ENCODE measurements around the gene SPTLC2. TPM values are rescaled to one million over a fixed set of nuclear protein-coding genes. Genes with fewer than 3 reads are reported as not detected.

SPTLC2 gene
- total and polyA plus RNA-seq, 2 experiments from 2014 or later = 33.6 to 34.2 TPM

GRCh38 chr14:77605392-77605972 is 11.0 kb downstream of the SPTLC2 start:
- no peaks in the 10 kb centered on the region for H3K27me3 ChIP-seq
- H3K4me1 ChIP-seq (ENCODE audit: insufficient read depth) = peaks cover 7% of the 10 kb centered on the region
- peak; percentile 27 for DNase-seq (ENCODE audit: low spot score)
- no peaks in the 10 kb centered on the region for H3K36me3 ChIP-seq (replicated peaks; ENCODE audit: insufficient read depth, low read depth)
- no peak overlapping the region for H2AFZ ChIP-seq
- H3K27ac ChIP-seq = peak overlapping the region; percentile 31
- TF ChIP-seq CTCF (IDR thresholded peaks at IDR 0.05; ENCODE audit: poor library complexity) (no peak), EZH2 (IDR thresholded peaks at IDR 0.05; ENCODE audit: borderline replicate concordance) (no peak), EZH2phosphoT487 (IDR thresholded peaks at IDR 0.05; ENCODE audit: low read depth, severe bottlenecking, unreplicated experiment) (no peak)
- H3K79me2 ChIP-seq = peaks cover 86% of the 10 kb centered on the region
- no peak overlapping the region for H3K4me3 ChIP-seq
- H3K9me3 ChIP-seq (ENCODE audit: low read depth) = no peaks in the 10 kb centered on the region
- H3K4me2 ChIP-seq = peak overlapping the region; percentile 58
- peaks cover 3% of the 10 kb centered on the region for H4K20me1 ChIP-seq (ENCODE audit: insufficient read depth, poor library complexity, severe bottlenecking)
- WGBS (ENCODE audit: low lambda C conversion rate, missing lambda C conversion rate) = 42% methylated on average over 3 of the region's 3 CpGs
- H3K9me2 ChIP-seq (replicated peaks; ENCODE audit: insufficient read depth) = no peaks in the 10 kb centered on the region

- Histone ChIP-seq H2AFZ (no peak overlapping the region), H3K36me3 (replicated peaks; ENCODE audit: insufficient read depth, low read depth) (no peaks in the 10 kb centered on the region), H4K20me1 (ENCODE audit: insufficient read depth, poor library complexity, severe bottlenecking) (peaks cover 3% of the 10 kb centered on the region), H3K27me3 (no peaks in the 10 kb centered on the region), H3K4me3 (no peak overlapping the region), H3K4me2 (no peak overlapping the region), H3K4me1 (ENCODE audit: insufficient read depth) (peaks cover 14% of the 10 kb centered on the region), H3K9me2 (replicated peaks; ENCODE audit: insufficient read depth) (no peaks in the 10 kb centered on the region), H3K79me2 (peaks cover 86% of the 10 kb centered on the region), H3K27ac (no peak overlapping the region), H3K9me3 (ENCODE audit: low read depth) (no peaks in the 10 kb centered on the region)
- DNase-seq (ENCODE audit: low spot score) = no peak
- TF ChIP-seq CTCF (IDR thresholded peaks at IDR 0.05; ENCODE audit: poor library complexity) (peak; percentile 8), EZH2 (IDR thresholded peaks at IDR 0.05; ENCODE audit: borderline replicate concordance) (no peak)
- WGBS (ENCODE audit: low lambda C conversion rate, missing lambda C conversion rate) = 74% methylated on average over 8 of the region's 8 CpGs
These were observed 12.7 kb downstream of the SPTLC2 start for GRCh38 chr14:77603654-77604255.

GRCh38 chr14:77603031-77603430 is 13.4 kb downstream of the SPTLC2 start:
- WGBS (ENCODE audit: low lambda C conversion rate, missing lambda C conversion rate) = 90% methylated on average over 1 of the region's 1 CpG
- no peaks in the 10 kb centered on the region for H3K27me3 ChIP-seq
- TF ChIP-seq CTCF (IDR thresholded peaks at IDR 0.05; ENCODE audit: poor library complexity) (no peak), EZH2 (IDR thresholded peaks at IDR 0.05; ENCODE audit: borderline replicate concordance) (no peak), EZH2phosphoT487 (IDR thresholded peaks at IDR 0.05; ENCODE audit: low read depth, severe bottlenecking, unreplicated experiment) (no peak)
- no peak overlapping the region for H3K27ac ChIP-seq
- no peaks in the 10 kb centered on the region for H3K9me3 ChIP-seq (ENCODE audit: low read depth)
- no peak overlapping the region for H3K4me2 ChIP-seq
- peaks cover 3% of the 10 kb centered on the region for H4K20me1 ChIP-seq (ENCODE audit: insufficient read depth, poor library complexity, severe bottlenecking)
- no peaks in the 10 kb centered on the region for H3K9me2 ChIP-seq (replicated peaks; ENCODE audit: insufficient read depth)
- no peak overlapping the region for H2AFZ ChIP-seq
- no peaks in the 10 kb centered on the region for H3K36me3 ChIP-seq (replicated peaks; ENCODE audit: insufficient read depth, low read depth)
- no peak overlapping the region for H3K4me3 ChIP-seq
- peaks cover 84% of the 10 kb centered on the region for H3K79me2 ChIP-seq
- DNase-seq (ENCODE audit: low spot score) = no peak
- H3K4me1 ChIP-seq (ENCODE audit: insufficient read depth) = peaks cover 19% of the 10 kb centered on the region
